K562 (cell line): ENCODE data around the gene PCOLCE2. TPM values are rescaled to one million over a fixed set of nuclear protein-coding genes. Genes with fewer than 3 reads are reported as not detected.

Experiments used
- ATF1 ChIP-seq, 2 experiments: fragments of 450-650 bp in 1 of 2; IDR thresholded peaks; 2 replicates each; pipeline ENCODE4 v1.6.1; 2016; ENCODE audit warnings: missing compliant biosample characterization in 1 of 2, missing genetic modification characterization in 1 of 2
- CBX5 ChIP-seq: IDR thresholded peaks from 2 replicates; pipeline ENCODE4 v1.6.1; 2014; ENCODE audit warnings: low read depth, borderline replicate concordance
- EWSR1 ChIP-seq: fragments of 450-650 bp; IDR thresholded peaks from 2 replicates; pipeline ENCODE4 v1.6.1; 2018; ENCODE audit warnings: borderline replicate concordance, mild to moderate bottlenecking, low read depth, moderate library complexity; ENCODE audit not compliant: partially characterized antibody
- MAZ ChIP-seq, 2 experiments: fragments of 450-650 bp in 1 of 2; sonication (generic) in 1 of 2; formaldehyde crosslinking; IDR thresholded peaks in 1 of 2; conservative IDR thresholded peaks in 1 of 2; 2 replicates each; pipeline versions ENCODE4 v1.4.0 to v1.5.0; 2020; ENCODE audit warnings: mild to moderate bottlenecking in 1 of 2, missing genetic modification reagents in 1 of 2
- NCOA6 ChIP-seq: fragments of 450-650 bp; IDR thresholded peaks from 2 replicates; pipeline ENCODE4 v1.6.1; 2017; ENCODE audit warnings: mild to moderate bottlenecking
- NR3C1 ChIP-seq: sonication (generic); formaldehyde crosslinking; IDR thresholded peaks from 2 replicates; pipeline ENCODE4 v1.8.1; 2022; ENCODE audit warnings: missing genetic modification reagents
- PPARD ChIP-seq: fragments of 250-450 bp; sonication (Bioruptor Pico); IDR thresholded peaks from 2 replicates; pipeline ENCODE4 v1.8.0; 2022; ENCODE audit warnings: inconsistent platforms, mild to moderate bottlenecking, moderate library complexity
- SMAD2 ChIP-seq: fragments of 150-350 bp; IDR thresholded peaks from 2 replicates; pipeline ENCODE4 v1.6.1; 2014; ENCODE audit warnings: low read depth, mild to moderate bottlenecking, low read length
- SNRNP70 ChIP-seq: fragments of 200-400 bp; formaldehyde crosslinking; optimal IDR thresholded peaks from 2 replicates; pipeline ENCODE3; 2017; ENCODE audit warnings: low read depth, low read length
- TAF15 ChIP-seq: fragments of 200-400 bp; formaldehyde crosslinking; IDR thresholded peaks from 2 replicates; pipeline ENCODE4 v1.6.1; 2017; ENCODE audit warnings: mild to moderate bottlenecking, low read depth, low read length, moderate library complexity
- TOE1 ChIP-seq, 2 experiments: fragments of 450-650 bp in 1 of 2; sonication (generic) in 1 of 2; formaldehyde crosslinking in 1 of 2; IDR thresholded peaks; 2 replicates each; pipeline versions ENCODE4 v1.7.1 to v1.8.0; 2016 to 2022; ENCODE audit warnings: borderline replicate concordance in 2 of 2, mild to moderate bottlenecking in 2 of 2, antibody characterized with exemption in 1 of 2, inconsistent platforms in 1 of 2, low read depth in 1 of 2, missing genetic modification reagents in 1 of 2, moderate library complexity in 1 of 2
- ZNF124 ChIP-seq: sonication (generic); formaldehyde crosslinking; IDR thresholded peaks from 2 replicates; pipeline ENCODE4 v1.8.1; 2022; ENCODE audit warnings: missing genetic modification reagents
- ZSCAN32 ChIP-seq: fragments of 450-650 bp; formaldehyde crosslinking; IDR thresholded peaks from 2 replicates; pipeline ENCODE4 v1.4.0; 2020; ENCODE audit warnings: mild to moderate bottlenecking, moderate library complexity
- polyA plus RNA-seq, 8 experiments: library from polyadenylated mRNA; depleted of rRNA in 4 of 8; stranded (reverse) in 5 of 8; unstranded in 3 of 8; fragments of >200 nt; fragmentation: Nextera tagmentation in 2 of 8; fragmentation: Illumina TruSeq in 1 of 8; extraction: Ambion mirVana in 2 of 8; extraction: Trizol in 1 of 8; gene quantifications; 2 replicates each; pipeline versions ENCODE4 v1.2.1 to v1.2.3, GENCODE V29; 2011 to 2014; ENCODE audit warnings: inconsistent platforms in 1 of 8, missing spikeins in 1 of 8
- total RNA-seq, 7 experiments: library from RNA; depleted of rRNA in 6 of 7; stranded (reverse); fragments of >200 nt in 6 of 7; fragmentation: Illumina TruSeq in 2 of 7; extraction: Trizol in 2 of 7; gene quantifications; 2 replicates each; pipeline versions ENCODE4 v1.2.1 to v1.2.3, GENCODE V29; 2011 to 2021; ENCODE audit warnings: low replicate concordance in 1 of 7
- TF ChIP-seq, protein P1 (sequence below): fragments of 250-450 bp; sonication (Bioruptor Pico); IDR thresholded peaks from 2 replicates; pipeline ENCODE4 v1.4.0; 2020; ENCODE audit warnings: mild to moderate bottlenecking, moderate library complexity
- TF ChIP-seq, protein P2 (sequence below): sonication (generic); formaldehyde crosslinking; IDR thresholded peaks from 2 replicates; pipeline ENCODE4 v1.9.0; 2022; ENCODE audit warnings: mild to moderate bottlenecking, missing genetic modification reagents
- TF ChIP-seq, protein P3 (sequence below): IDR thresholded peaks from 3 replicates; pipeline ENCODE4 v1.6.1; 2011; ENCODE audit warnings: borderline replicate concordance, mild to moderate bottlenecking, moderate library complexity; ENCODE audit not compliant: insufficient read length; ENCODE audit errors: extremely low read depth
- TF ChIP-seq, protein P4 (sequence below), 3 experiments: fragments of 200-800 bp in 1 of 3; sonication (Bioruptor generic) in 1 of 3; sonication (generic) in 1 of 3; formaldehyde crosslinking in 1 of 3; IDR thresholded peaks; 2 replicates each; pipeline versions ENCODE4 v1.6.1 to v1.8.0; 2016 to 2022; ENCODE audit warnings: mild to moderate bottlenecking in 2 of 3, missing compliant biosample characterization in 2 of 3, missing genetic modification characterization in 2 of 3, missing genetic modification reagents in 1 of 3
- TF ChIP-seq, protein P5 (sequence below): sonication (generic); formaldehyde crosslinking; IDR thresholded peaks from 2 replicates; pipeline ENCODE4 v1.4.0; 2020; ENCODE audit warnings: mild to moderate bottlenecking, missing genetic modification reagents

Gene PCOLCE2
- total and polyA plus RNA-seq, 9 of the 15 experiments (the other 6 are each of a cell fraction or from before 2014, with no cell fraction given): 0.18 to 1.2 (median 0.65) TPM

DNA sequence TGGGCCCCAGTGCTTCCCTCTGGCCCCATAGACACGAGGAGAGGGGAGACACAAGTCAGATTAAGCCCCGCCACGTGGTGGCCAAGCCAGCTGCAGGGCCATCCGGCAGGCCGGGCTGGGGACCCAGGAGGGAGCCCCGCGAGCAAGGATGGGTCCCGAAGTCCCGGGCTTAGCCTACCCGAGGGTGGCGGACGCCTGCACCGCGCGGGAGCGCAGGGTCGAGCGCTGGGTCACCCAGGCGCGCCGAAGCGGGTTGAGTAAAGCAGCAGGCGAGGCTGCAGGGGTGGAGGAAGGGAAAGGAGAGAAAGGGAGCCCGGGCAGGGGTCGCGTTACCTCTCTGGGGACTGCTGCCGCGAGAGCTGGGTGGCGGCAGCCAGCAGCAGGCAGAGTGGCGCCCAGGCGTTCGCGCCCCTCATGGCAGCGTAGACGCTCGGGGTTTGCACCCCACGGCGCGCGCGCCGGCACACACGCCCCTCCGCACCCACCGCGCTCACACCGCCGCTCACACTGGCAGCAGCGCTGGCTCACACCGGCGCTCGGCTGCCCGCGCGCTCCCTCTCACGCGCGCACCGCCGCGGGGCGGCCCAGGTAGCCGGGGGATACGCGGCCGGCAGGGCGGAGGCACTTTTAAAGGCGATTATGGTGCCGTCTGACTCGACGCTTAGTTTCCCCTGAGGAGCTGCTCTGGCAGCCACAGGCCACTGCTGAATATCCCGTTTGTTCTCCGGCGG, at the start of gene PCOLCE2 (continued):
- TF ChIP-seq, protein P1, sequence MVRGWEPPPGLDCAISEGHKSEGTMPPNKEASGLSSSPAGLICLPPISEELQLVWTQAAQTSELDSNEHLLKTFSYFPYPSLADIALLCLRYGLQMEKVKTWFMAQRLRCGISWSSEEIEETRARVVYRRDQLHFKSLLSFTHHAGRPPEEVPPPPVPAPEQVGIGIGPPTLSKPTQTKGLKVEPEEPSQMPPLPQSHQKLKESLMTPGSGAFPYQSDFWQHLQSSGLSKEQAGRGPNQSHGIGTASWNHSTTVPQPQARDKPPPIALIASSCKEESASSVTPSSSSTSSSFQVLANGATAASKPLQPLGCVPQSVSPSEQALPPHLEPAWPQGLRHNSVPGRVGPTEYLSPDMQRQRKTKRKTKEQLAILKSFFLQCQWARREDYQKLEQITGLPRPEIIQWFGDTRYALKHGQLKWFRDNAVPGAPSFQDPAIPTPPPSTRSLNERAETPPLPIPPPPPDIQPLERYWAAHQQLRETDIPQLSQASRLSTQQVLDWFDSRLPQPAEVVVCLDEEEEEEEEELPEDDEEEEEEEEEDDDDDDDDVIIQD (CRISPR knock-in tag): no peak
- TF ChIP-seq PPARD (CRISPR knock-in tag): no peak
- TF ChIP-seq NCOA6: peak; percentile 70; the same call in 1 of the 2 replicates
- TF ChIP-seq TOE1 (IDR thresholded peaks at IDR 0.05; ENCODE audit: borderline replicate concordance): no peak
- TF ChIP-seq TOE1 (CRISPR knock-in tag; IDR thresholded peaks at IDR 0.05; ENCODE audit: borderline replicate concordance, low read depth): no peak
- no peak for TF ChIP-seq ATF1 (CRISPR knock-in tag; IDR thresholded peaks at IDR 0.05)
- no peak for TF ChIP-seq ATF1 (tag; IDR thresholded peaks at IDR 0.05)
- TF ChIP-seq SNRNP70: no peak
- TF ChIP-seq, protein P2, sequence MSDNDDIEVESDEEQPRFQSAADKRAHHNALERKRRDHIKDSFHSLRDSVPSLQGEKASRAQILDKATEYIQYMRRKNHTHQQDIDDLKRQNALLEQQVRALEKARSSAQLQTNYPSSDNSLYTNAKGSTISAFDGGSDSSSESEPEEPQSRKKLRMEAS: peak; percentile 91
- no peak for TF ChIP-seq CBX5
- TF ChIP-seq SMAD2: no peak
- no peak for TF ChIP-seq ZSCAN32 (CRISPR knock-in tag)
- TF ChIP-seq ZNF124 (CRISPR knock-in tag): no peak
- TF ChIP-seq, protein P3, sequence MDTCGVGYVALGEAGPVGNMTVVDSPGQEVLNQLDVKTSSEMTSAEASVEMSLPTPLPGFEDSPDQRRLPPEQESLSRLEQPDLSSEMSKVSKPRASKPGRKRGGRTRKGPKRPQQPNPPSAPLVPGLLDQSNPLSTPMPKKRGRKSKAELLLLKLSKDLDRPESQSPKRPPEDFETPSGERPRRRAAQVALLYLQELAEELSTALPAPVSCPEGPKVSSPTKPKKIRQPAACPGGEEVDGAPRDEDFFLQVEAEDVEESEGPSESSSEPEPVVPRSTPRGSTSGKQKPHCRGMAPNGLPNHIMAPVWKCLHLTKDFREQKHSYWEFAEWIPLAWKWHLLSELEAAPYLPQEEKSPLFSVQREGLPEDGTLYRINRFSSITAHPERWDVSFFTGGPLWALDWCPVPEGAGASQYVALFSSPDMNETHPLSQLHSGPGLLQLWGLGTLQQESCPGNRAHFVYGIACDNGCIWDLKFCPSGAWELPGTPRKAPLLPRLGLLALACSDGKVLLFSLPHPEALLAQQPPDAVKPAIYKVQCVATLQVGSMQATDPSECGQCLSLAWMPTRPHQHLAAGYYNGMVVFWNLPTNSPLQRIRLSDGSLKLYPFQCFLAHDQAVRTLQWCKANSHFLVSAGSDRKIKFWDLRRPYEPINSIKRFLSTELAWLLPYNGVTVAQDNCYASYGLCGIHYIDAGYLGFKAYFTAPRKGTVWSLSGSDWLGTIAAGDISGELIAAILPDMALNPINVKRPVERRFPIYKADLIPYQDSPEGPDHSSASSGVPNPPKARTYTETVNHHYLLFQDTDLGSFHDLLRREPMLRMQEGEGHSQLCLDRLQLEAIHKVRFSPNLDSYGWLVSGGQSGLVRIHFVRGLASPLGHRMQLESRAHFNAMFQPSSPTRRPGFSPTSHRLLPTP: no peak
- no peak for TF ChIP-seq TAF15
- no peak for TF ChIP-seq EWSR1
- TF ChIP-seq, protein P4, sequence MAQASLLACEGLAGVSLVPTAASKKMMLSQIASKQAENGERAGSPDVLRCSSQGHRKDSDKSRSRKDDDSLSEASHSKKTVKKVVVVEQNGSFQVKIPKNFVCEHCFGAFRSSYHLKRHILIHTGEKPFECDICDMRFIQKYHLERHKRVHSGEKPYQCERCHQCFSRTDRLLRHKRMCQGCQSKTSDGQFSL (CRISPR knock-in tag; IDR thresholded peaks at IDR 0.05): no peak
- TF ChIP-seq, protein P4 (tag; IDR thresholded peaks at IDR 0.05): no peak
- TF ChIP-seq, protein P5, sequence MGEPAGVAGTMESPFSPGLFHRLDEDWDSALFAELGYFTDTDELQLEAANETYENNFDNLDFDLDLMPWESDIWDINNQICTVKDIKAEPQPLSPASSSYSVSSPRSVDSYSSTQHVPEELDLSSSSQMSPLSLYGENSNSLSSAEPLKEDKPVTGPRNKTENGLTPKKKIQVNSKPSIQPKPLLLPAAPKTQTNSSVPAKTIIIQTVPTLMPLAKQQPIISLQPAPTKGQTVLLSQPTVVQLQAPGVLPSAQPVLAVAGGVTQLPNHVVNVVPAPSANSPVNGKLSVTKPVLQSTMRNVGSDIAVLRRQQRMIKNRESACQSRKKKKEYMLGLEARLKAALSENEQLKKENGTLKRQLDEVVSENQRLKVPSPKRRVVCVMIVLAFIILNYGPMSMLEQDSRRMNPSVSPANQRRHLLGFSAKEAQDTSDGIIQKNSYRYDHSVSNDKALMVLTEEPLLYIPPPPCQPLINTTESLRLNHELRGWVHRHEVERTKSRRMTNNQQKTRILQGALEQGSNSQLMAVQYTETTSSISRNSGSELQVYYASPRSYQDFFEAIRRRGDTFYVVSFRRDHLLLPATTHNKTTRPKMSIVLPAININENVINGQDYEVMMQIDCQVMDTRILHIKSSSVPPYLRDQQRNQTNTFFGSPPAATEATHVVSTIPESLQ (CRISPR knock-in tag): no peak
- TF ChIP-seq MAZ (CRISPR knock-in tag; conservative IDR thresholded peaks at IDR 0.05 in 1 of 2, IDR thresholded peaks at IDR 0.05 in 1 of 2): no peak
- TF ChIP-seq NR3C1: no peak
